Large intestine (tissue), 3 donors: Measurements from ENCODE around the gene HOXB4. TPM values are rescaled to one million over a fixed set of nuclear protein-coding genes. Genes with fewer than 3 reads are reported as not detected.

Experiments used
- DNase-seq, 2 donors: peaks; one replicate each; pipeline versions ENCODE4 v3.0.0 to v3.0.0-alpha.2; 2013
- H3K27ac ChIP-seq: one replicate; pipeline ENCODE4 v1.5.1; 2013; ENCODE audit warnings: low read length
- H3K27me3 ChIP-seq: 2 replicates; pipeline ENCODE4 v1.6.1; 2013; ENCODE audit warnings: low read length; ENCODE audit not compliant: control insufficient read depth, insufficient read depth
- H3K36me3 ChIP-seq: 2 replicates; pipeline ENCODE4 v1.6.1; 2013; ENCODE audit warnings: low read length; ENCODE audit not compliant: control insufficient read depth, insufficient read depth
- H3K4me1 ChIP-seq: one replicate; pipeline ENCODE4 v1.6.1; 2013; ENCODE audit warnings: low read length; ENCODE audit not compliant: control insufficient read depth, insufficient read depth
- H3K4me3 ChIP-seq: one replicate; pipeline ENCODE4 v1.5.1; 2013; ENCODE audit warnings: low read length
- H3K9me3 ChIP-seq: one replicate; pipeline ENCODE4 v1.6.1; 2013; ENCODE audit warnings: mild to moderate bottlenecking, low read depth, low read length, moderate library complexity; ENCODE audit not compliant: control insufficient read depth
- WGBS: methylation state at CpG from one replicate; pipeline ENCODE4 v1.1.5; 2013; ENCODE audit warnings: low lambda C conversion rate; ENCODE audit not compliant: insufficient coverage; 5-methylcytosine and 5-hydroxymethylcytosine counted together
- polyA plus RNA-seq: library from polyadenylated mRNA; unstranded; fragments of 120-200 nt; gene quantifications from one replicate; pipeline ENCODE4 v1.2.1, GENCODE V29; 2013

Gene HOXB4
- polyA plus RNA-seq, 1 donor: 5.9 TPM

DNA sequence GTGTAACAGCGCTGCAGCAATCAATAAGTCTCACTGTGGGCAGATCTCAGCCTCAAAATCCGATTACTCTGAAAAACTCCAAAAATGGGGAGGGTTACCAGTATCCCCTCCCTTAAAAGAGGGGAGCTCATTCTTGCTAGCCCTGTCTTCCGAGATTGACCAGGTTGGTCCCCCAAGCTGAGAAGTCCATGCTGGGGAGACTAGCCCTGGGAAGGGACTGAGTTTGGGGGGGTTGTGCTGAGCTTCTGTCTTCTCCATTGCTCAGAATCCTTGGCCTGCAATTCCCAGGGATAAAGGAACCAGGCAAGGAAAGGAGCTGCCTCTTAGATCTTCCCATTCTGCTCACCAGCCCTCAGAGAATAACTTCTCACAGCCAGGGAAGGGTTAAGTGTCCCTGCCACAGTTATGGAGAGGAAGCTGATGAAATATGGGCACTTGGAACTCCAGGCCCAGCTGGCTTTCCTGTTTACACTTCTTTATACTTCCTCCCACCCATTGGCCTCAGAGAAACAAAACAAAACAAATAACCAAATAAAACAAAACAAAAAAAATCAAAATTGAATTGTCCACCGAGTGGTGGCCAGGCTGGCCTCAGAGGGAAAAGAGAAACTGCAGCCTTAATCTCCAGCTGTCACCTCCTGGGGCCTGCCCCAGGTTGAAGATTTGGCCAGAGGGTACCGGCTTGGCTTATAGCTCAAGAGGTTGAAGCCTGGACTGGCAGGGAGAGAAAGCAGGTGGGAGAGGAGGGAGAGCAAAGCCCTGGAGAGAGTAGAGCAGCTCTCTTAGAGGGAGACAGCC, 9.3 kb upstream of the HOXB4 start:
- DNase-seq: no peak
- Histone ChIP-seq H3K27me3 (peaks cover 97% of the 10 kb centered on the region), H3K4me1 (peaks cover 34% of the 10 kb centered on the region), H3K4me3 (peak overlapping the region; percentile 7), H3K9me3 (peaks cover 8% of the 10 kb centered on the region), H3K27ac (peak overlapping the region; percentile 85), H3K36me3 (peaks cover 7% of the 10 kb centered on the region)
- WGBS: no CpG with 5 or more reads among the region's 5 CpGs

DNA sequence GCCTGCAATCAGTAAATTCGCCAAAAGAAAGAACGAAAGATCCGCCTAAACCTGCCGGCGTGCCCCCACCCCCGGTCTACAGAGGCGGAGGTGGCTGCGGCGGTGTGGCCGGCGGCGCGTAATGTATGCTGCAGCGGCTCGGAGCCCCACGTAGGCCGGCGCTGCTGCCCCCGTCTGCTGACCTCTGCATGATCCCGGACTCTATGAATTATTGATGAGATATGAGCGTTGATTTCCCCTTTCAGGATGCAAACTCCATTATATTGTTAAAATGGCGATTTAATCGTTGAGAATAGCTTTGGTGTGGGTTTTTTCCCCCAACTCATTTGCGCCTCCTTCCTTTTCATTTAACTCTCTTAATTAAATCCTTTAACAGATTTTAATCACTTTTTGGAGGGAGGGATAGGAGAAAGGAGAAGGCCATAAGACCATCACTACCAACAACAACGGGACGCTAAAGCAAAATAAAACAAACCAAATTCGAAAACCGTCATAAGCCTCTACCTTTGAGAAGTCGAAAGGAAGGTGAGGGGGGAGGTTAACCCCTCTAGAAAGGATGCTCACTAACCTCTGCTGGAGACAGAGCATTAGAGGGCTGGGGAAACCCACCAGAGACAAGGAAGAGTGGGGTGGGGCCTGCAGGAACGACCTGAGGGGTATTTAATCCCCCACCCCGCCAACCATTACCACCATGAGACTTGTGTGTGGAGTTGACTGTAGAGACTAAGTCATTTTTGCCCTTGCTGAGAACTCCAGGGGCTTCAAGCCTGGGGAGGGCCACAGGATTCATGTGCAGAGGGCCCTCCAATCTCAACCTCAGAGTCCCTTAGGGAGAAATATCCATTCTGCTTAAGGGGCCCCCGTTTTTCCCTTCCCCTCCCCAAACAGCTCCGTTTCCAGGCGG, 8.5 kb upstream of the HOXB4 start:
- WGBS: 60% methylated on average over 1 of the region's 34 CpGs

DNA sequence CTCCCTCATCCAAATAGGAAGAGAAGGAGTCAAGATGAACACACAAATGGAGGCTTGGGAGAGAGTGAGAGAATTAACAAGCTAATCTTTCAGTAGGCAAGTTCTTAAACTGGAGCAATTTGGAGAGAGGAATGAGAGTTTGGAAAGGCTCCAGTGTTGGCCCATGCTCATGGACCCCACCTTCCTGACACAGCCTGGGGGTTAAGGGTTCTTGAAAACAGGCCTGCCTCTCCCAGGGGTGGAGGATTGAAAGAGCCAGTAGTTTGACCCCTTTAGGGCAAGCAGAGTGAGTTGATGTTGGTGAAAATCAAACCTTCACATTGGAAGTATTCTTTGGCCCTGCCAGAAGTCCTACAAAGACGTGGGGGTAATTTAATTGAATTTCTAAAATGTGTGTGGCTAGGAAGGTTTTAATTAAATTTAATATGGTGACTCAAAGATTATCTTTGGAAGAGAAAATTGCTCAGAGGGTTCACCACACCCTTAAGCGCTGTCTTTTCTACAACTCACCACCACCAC, 6.1 kb upstream of the HOXB4 start:
- no peaks in the 10 kb centered on the region for H3K36me3 ChIP-seq
- H3K4me3 ChIP-seq: no peak overlapping the region
- H3K27me3 ChIP-seq: peaks cover 97% of the 10 kb centered on the region
- H3K4me1 ChIP-seq: peaks cover 35% of the 10 kb centered on the region
- no CpG with 5 or more reads among the region's 2 CpGs for WGBS
- H3K9me3 ChIP-seq: peaks cover 9% of the 10 kb centered on the region
- H3K27ac ChIP-seq: peak overlapping the region; percentile 28
- DNase-seq: no peak

More for the DNA sequence above, 8.5 kb upstream of the HOXB4 start:
- Histone ChIP-seq H3K4me1 (peaks cover 34% of the 10 kb centered on the region), H3K36me3 (peaks cover 7% of the 10 kb centered on the region), H3K9me3 (peaks cover 6% of the 10 kb centered on the region), H3K27ac (peak overlapping the region; percentile 85), H3K27me3 (peaks cover 97% of the 10 kb centered on the region), H3K4me3 (peak overlapping the region; percentile 43)
- no peak for DNase-seq

- Histone ChIP-seq H3K9me3 (peaks cover 9% of the 10 kb centered on the region), H3K36me3 (no peaks in the 10 kb centered on the region), H3K27me3 (peaks cover 97% of the 10 kb centered on the region), H3K27ac (peak overlapping the region; percentile 80), H3K4me3 (no peak overlapping the region), H3K4me1 (peaks cover 34% of the 10 kb centered on the region)
- no peak for DNase-seq
- no CpG with 5 or more reads among the region's 3 CpGs for WGBS
These were observed 5.6 kb upstream of the HOXB4 start for GRCh38 chr17:48583708-48584222.

DNA sequence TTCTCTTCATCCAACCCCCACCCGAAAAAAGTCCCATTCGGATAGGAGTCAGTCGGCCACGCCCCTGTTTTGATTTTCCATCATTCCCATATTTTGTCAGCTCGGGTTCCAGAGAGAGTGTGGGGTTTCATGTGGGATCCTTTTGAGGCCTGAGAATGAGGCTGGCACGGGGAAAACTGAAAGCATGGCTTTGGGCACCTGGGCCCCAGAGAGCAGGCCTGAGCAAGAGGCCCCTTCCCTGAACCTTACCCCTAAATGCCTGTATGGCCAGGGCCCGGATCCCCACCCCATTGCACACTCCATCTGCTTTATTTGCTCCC, 4.6 kb upstream of the HOXB4 start:
- peaks cover 96% of the 10 kb centered on the region for H3K27me3 ChIP-seq
- H3K4me3 ChIP-seq: peak overlapping the region; percentile 49
- H3K36me3 ChIP-seq: no peaks in the 10 kb centered on the region
- H3K9me3 ChIP-seq: peaks cover 9% of the 10 kb centered on the region
- DNase-seq: no peak
- H3K4me1 ChIP-seq: peaks cover 37% of the 10 kb centered on the region
- peak overlapping the region; percentile 80 for H3K27ac ChIP-seq
- WGBS: 14% methylated on average over 2 of the region's 7 CpGs

- 7% methylated on average over 3 of the region's 26 CpGs for WGBS
- peaks cover 95% of the 10 kb centered on the region for H3K27me3 ChIP-seq
- peak in 1 of 2 donors; percentile 57 for DNase-seq
These were observed 1.8 kb upstream of the HOXB4 start for GRCh38 chr17:48579760-48580554.

DNA sequence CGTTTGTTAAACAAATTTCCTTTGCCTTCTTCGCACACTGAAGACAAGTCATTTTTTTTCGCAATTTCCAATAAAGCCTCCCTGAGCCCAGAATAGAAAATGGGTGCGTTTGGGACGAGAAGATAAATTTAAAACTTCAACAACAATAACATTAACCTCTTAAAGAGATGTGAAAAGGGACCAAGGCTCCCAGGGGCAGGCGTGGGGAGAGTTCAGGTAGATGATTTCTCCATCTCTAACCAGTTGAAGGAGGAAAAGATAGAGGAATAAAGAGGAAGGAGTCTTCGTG, 1.3 kb upstream of the HOXB4 start:
- Histone ChIP-seq H3K27me3 (peaks cover 96% of the 10 kb centered on the region), H3K4me3 (peak overlapping the region; percentile 42), H3K4me1 (peaks cover 18% of the 10 kb centered on the region), H3K36me3 (peaks cover 6% of the 10 kb centered on the region), H3K9me3 (peaks cover 3% of the 10 kb centered on the region), H3K27ac (peak overlapping the region; percentile 80)
- 33% methylated on average over 1 of the region's 7 CpGs for WGBS
- no peak for DNase-seq

More at GRCh38 chr17:48579760-48580554, 1.8 kb upstream of the HOXB4 start:
- peak overlapping the region; percentile 80 for H3K27ac ChIP-seq
- peaks cover 3% of the 10 kb centered on the region for H3K9me3 ChIP-seq
- peaks cover 6% of the 10 kb centered on the region for H3K36me3 ChIP-seq
- peak overlapping the region; percentile 49 for H3K4me3 ChIP-seq
- peaks cover 20% of the 10 kb centered on the region for H3K4me1 ChIP-seq

DNA sequence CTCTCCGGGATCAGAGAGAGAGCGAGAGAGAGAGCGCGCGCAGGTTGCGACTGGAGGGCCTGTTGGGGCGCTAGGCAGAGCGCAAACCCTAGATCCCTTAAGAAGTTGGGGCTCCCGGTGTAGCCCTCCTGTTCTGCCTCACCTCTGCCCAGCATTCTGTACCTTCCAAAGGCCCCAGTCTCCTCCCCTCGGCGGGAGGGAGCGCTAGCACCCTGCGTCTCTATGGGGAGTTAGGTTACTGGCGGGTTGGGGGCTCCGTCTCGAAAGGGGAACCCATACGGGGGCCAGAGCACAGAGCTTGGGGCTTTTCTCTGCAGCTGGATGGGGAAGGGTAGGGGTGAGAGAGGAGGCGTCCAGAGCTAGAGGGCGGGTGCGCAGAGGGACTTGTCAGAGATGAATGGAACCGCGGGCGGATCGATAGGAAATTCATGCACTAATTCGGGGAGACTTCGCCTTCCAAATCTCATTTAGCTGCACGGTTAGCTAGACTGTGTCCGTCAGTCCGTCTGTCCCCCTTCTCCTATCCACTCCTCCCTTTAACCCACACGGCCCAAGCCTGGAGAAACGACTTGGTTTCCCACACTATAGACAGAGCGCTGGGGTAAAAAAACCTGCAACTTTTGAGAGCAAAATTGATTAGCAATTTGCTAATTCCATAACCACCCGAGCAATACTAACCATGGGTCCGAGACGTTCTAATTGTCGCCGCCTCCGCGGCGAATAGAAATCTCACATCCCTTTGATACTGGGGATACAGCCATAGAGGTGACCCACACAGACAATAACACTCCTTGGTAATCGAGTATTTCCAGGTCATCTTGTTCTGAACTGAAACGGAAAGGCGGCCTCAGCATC, 693 bp upstream of the HOXB4 start:
- peaks cover 18% of the 10 kb centered on the region for H3K4me1 ChIP-seq
- peak overlapping the region; percentile 42 for H3K4me3 ChIP-seq
- 0% methylated on average over 3 of the region's 43 CpGs for WGBS
- H3K36me3 ChIP-seq: peaks cover 6% of the 10 kb centered on the region
- H3K27ac ChIP-seq: peak overlapping the region; percentile 80
- no peak for DNase-seq
- peaks cover 95% of the 10 kb centered on the region for H3K27me3 ChIP-seq
- H3K9me3 ChIP-seq: peaks cover 3% of the 10 kb centered on the region

- no peak for DNase-seq
- Histone ChIP-seq H3K36me3 (peaks cover 6% of the 10 kb centered on the region), H3K4me3 (peak overlapping the region; percentile 32), H3K27ac (peak overlapping the region; percentile 73), H3K27me3 (peaks cover 95% of the 10 kb centered on the region), H3K9me3 (peaks cover 3% of the 10 kb centered on the region), H3K4me1 (peaks cover 13% of the 10 kb centered on the region)
- no CpG with 5 or more reads among the region's 19 CpGs for WGBS
These were observed 712 bp downstream of the HOXB4 start for GRCh38 chr17:48577330-48577945.
